HG02798 (cell line): ENCODE data around the gene ECSIT.
"Not testable (repeated sequence)": the region's sequence is repeated elsewhere in the genome, so short reads cannot be mapped to it uniquely, and the experiment has no call there.

Source experiments
- ATAC-seq: cut with Tn5 transposase; IDR thresholded peaks from one replicate; pipeline ENCODE4 v1.9.1; 2021; ENCODE audit warnings: mild to moderate bottlenecking; ENCODE audit not compliant: unreplicated experiment, poor library complexity

ECSIT gene

DNA sequence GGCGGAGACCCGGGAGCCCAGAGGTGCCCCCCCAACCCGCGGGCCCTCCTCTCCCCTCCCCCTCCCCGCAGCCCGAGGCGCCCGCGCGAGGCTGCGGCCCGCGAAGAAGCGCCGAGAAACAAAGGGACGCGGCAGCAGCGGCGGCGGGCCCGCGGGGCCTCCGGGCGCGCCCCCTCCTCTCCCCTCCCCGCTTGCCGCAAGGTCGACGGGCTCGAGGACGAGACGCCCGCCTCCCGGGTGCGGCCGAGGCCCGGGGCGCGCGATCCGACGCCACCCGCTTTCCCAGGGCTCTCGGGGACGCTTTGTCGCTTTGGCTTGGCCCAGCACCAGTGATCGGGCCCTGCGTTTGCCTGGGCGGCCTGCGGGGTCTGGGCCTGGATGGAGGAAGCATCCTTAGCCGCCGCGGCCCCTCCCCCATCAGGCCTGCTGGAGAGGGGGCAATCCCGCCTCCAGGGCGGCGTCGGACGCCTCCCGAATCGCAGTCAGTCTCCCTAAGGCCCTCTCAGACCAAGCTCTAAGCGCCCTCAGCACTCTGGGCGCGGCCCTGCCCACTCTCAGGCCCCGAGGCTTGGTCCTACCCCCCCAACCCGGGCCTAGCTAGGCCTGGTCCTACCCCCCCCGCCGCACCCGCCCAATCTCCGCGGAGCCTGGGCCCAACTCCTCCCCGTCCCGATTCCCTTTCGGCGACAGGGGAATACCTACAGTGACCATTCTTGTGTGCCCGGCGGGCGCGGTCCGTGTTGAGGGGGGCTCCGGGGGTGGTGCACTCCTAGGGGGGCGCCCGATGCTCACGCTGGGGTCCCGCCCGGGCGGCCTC lies 48.8 kb downstream of the ECSIT start:
- no peak for ATAC-seq

- ATAC-seq = no peak
Observed at GRCh38 chr19:11479090-11479897, 49.6 kb downstream of the ECSIT start.

DNA sequence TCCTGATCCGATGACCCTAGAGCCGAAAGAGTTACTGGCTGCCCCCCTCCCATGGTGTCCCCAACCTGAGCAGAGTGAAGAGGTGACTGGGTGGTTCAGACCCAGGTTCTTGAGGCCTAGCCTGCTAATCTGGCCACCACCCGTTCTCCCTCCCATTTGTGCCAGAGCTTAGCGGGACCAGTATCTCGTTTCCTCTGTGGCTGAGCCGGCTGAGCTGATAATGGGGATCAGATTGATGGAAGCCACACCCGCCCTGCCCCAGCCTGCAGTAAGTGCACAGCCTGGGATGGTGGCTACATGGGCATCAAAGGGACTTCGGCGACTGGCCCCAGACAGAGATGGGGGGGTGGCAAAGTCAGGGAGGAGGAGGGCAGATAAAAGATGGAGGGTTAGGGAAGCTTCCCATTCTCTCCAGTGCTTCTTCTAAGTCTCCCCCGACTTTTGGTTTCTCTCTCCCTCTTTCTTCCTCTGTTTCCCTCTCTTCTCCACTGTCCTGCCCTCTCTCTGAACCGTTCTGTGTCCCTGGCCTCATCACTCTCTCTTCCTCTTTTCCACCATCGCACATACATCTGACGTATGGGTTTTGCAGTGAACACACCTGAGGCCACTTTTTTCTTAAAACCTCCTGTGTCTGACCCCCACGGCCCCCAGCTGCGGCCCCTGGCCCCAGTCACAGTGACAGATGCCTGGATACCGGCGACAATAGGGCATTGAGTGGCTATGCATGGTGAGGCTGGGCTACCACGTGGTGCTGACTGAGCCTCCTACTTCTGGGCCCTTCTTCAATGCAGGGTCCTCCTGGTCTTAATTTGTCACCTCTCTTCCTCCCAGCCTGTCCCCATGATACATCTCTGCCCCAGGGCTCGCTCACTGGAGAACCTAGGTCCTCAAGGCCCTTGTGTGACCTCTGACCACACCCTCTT lies 50.5 kb downstream of the ECSIT start:
- no peak for ATAC-seq

- no peak for ATAC-seq
Observed at GRCh38 chr19:11475861-11476260, 53.1 kb downstream of the ECSIT start.

- not testable (repeated sequence) for ATAC-seq
Observed at GRCh38 chr19:11475343-11475742, 53.6 kb downstream of the ECSIT start.

DNA sequence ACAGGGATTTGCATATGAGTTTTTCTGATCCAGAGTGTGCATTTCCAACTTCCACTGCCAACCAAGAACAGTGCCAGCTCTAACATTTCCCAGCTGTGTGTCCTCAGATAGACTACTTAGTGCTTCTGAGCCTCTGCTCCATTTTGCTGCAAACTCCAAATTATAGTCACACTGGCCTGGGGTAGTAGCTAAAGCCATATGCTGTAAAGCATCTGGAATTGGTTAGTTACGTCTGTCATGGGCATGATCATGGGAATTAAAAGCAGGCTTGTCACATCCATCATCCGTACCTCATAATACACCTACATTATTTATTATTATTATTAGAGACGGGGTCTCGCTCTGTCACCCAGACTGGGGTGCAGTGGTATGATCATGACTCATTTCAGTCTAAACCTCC lies 55.2 kb downstream of the ECSIT start:
- no peak for ATAC-seq

GRCh38 chr19:11468266-11468845 lies 60.6 kb downstream of the ECSIT start:
- ATAC-seq = not testable (repeated sequence)

- no peak for ATAC-seq
Observed at GRCh38 chr19:11465600-11465999, 63.3 kb downstream of the ECSIT start.

GRCh38 chr19:11464333-11465265 lies 64.3 kb downstream of the ECSIT start:
- no peak for ATAC-seq

DNA sequence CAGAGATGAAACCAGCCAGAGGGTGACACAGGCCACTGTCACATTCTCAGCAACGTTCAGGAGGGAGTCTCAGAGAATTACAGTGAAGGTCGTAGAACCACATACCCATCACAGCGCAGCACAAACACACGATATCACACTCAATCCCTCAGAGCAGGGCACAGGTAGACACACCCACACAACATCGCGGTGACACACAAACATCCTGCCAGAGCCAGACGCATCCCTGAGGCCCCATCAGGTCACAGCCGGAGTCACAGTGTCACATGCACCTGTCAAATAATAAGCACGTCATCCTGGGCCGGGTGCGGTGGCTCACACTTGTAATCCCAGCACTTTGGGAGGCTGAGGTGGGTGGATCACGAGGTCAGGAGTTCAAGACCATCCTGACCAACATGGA lies 65.5 kb downstream of the ECSIT start:
- no peak for ATAC-seq

GRCh38 chr19:11461453-11461852 lies 67.5 kb downstream of the ECSIT start:
- ATAC-seq = no peak

GRCh38 chr19:11460207-11460606 lies 68.7 kb downstream of the ECSIT start:
- ATAC-seq = no peak

GRCh38 chr19:11458912-11459311 lies 70.0 kb downstream of the ECSIT start:
- not testable (repeated sequence) for ATAC-seq

GRCh38 chr19:11458236-11458900 lies 70.6 kb downstream of the ECSIT start:
- ATAC-seq = no peak

DNA sequence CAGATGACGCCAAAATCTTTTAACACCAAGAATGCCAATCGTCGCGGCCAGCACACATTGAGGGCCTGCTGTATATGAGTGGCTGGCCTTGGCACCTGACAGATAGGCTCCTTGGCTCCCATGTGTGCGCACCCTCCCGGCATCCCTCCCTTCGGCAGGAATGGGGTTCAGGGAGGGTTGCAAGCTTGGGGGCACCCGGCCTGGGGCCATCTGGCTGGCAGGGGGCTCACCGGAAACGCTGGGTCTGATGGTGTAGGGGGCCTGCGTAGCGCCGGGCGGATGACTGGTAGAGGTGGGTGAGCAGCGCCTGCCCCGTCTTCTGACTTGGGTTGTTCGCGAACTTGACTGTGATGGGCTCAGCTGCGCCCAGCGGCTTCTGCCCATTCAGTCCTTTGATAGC lies 71.1 kb downstream of the ECSIT start:
- ATAC-seq = no peak

GRCh38 chr19:11457115-11457514 lies 71.8 kb downstream of the ECSIT start:
- ATAC-seq = no peak

DNA sequence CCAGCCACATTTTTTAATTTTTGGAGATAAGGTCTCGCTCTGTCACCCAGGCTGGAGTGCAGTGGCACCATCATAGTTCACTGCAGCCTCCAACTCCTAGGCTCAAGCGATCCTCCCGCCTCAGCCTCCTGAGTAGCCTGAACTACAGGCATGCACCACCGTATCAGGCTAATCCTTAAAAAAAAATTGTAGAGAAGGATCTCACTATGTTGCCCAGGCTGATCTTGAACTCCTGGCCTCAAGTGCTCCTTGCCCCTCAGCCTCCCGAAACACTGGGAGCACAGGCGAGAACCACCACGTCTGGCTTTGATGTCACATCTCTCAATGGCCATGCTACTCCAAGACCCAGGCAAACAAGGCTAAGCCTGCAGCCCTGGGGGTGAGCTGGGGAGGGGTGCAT lies 72.3 kb downstream of the ECSIT start:
- no peak for ATAC-seq
